Right atrium auricular region (tissue), 2 donors: ENCODE measurements around the gene PDCD2L. TPM values are rescaled to one million over a fixed set of nuclear protein-coding genes. Genes with fewer than 3 reads are reported as not detected.

ENCODE experiments used
- DNase-seq: peaks from one replicate; pipeline ENCODE4 v3.0.0-alpha.2; 2019; ENCODE audit warnings: low spot score
- H3K27ac ChIP-seq, 2 donors: fragments of 200-600 bp; sonication (generic); 1 replicate in 1 of 2; 2 replicates in 1 of 2; pipeline ENCODE4 v1.5.1; 2016 to 2019
- H3K27me3 ChIP-seq, 2 donors: fragments of 200-600 bp; sonication (generic); one replicate each; pipeline versions ENCODE4 v1.5.1 to v1.6.0; 2017 to 2019
- H3K36me3 ChIP-seq: fragments of 200-600 bp; sonication (generic); one replicate; pipeline ENCODE4 v1.5.1; 2016
- H3K4me1 ChIP-seq, 2 donors: fragments of 200-600 bp; sonication (generic); one replicate each; pipeline versions ENCODE4 v1.5.1 to v1.6.0; 2017 to 2019
- H3K4me3 ChIP-seq, 2 donors: fragments of 200-600 bp; sonication (generic); 1 replicate in 1 of 2; 2 replicates in 1 of 2; pipeline ENCODE4 v1.5.1; 2017 to 2019; ENCODE audit warnings: mild to moderate bottlenecking in 1 of 2, moderate library complexity in 1 of 2
- H3K9me3 ChIP-seq, 2 donors: fragments of 200-600 bp; sonication (generic); one replicate each; pipeline ENCODE4 v1.5.1; 2019
- total RNA-seq, 2 donors: library from RNA; depleted of rRNA; stranded (reverse); fragments of >200 nt; gene quantifications; one replicate each; pipeline ENCODE4 v1.1.0, GENCODE V29; 2016
- TF ChIP-seq, protein P1 (sequence below), 2 donors: fragments of 200-600 bp; sonication (generic); IDR thresholded peaks; one replicate each; pipeline ENCODE4 v1.5.1; 2019; ENCODE audit warnings: antibody characterized with exemption in 2 of 2

Gene PDCD2L
- total RNA-seq, 2 donors from 2014 or later: 9.5 to 14.0 TPM

DNA sequence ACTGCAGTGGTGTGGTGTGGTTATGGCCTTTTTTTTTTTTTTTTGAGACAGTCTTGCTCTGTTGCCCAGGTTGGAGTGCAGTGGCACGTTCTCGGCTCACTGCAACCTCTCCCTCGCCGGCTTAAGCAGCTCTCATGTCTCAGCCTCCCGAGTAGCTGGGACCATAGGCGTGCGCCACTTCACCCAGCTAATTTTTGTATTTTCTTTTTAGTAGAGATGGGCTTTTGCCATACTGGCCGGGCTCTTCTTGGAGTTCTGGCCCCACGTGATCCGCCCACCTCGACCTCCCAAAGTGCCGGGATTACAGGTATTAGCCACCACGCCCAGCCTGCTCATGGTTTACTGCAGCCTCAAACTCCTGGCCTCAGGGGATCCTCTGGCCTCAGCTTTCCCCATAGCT is 7.0 kb downstream of the PDCD2L start:
- no peak overlapping the region for H3K4me3 ChIP-seq
- TF ChIP-seq, protein P1, sequence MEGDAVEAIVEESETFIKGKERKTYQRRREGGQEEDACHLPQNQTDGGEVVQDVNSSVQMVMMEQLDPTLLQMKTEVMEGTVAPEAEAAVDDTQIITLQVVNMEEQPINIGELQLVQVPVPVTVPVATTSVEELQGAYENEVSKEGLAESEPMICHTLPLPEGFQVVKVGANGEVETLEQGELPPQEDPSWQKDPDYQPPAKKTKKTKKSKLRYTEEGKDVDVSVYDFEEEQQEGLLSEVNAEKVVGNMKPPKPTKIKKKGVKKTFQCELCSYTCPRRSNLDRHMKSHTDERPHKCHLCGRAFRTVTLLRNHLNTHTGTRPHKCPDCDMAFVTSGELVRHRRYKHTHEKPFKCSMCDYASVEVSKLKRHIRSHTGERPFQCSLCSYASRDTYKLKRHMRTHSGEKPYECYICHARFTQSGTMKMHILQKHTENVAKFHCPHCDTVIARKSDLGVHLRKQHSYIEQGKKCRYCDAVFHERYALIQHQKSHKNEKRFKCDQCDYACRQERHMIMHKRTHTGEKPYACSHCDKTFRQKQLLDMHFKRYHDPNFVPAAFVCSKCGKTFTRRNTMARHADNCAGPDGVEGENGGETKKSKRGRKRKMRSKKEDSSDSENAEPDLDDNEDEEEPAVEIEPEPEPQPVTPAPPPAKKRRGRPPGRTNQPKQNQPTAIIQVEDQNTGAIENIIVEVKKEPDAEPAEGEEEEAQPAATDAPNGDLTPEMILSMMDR (IDR thresholded peaks at IDR 0.05): no peak
- peaks cover 43% of the 10 kb centered on the region for H3K36me3 ChIP-seq
- no peaks in the 10 kb centered on the region for H3K27me3 ChIP-seq
- H3K4me1 ChIP-seq: no peaks in the 10 kb centered on the region
- H3K27ac ChIP-seq: no peak overlapping the region
- DNase-seq: no peak
- no peaks in the 10 kb centered on the region for H3K9me3 ChIP-seq

DNA sequence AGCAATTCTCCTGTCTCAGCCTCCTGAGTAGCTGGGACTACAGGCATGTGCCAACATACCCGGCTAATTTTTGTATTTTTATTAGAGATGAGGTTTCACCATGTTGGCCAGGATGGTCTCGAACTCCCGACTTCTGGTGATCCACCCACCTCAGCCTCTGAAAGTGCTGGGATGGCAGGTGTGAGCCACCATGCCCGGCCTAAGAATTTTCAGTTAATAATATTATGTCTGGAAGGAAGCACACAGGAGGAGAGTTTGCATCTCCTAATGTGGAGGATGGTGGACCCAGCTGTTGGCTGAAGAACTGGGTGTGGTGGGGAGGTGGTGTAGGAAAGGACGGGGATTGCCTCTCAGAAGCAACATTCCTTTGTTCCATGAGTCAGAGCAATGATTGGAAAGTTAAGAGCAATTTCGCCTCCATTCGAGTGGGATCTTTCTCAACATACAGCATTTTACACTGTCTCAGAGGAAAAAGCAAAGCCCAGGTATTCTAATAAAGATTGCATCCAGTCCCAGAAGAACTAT is 11.9 kb downstream of the PDCD2L start:
- H3K27me3 ChIP-seq: no peaks in the 10 kb centered on the region
- TF ChIP-seq, protein P1 (IDR thresholded peaks at IDR 0.05): no peak
- H3K36me3 ChIP-seq: peaks cover 39% of the 10 kb centered on the region
- H3K4me1 ChIP-seq: no peaks in the 10 kb centered on the region
- no peaks in the 10 kb centered on the region for H3K9me3 ChIP-seq
- DNase-seq: no peak
- H3K27ac ChIP-seq: no peak overlapping the region
- H3K4me3 ChIP-seq: no peak overlapping the region

DNA sequence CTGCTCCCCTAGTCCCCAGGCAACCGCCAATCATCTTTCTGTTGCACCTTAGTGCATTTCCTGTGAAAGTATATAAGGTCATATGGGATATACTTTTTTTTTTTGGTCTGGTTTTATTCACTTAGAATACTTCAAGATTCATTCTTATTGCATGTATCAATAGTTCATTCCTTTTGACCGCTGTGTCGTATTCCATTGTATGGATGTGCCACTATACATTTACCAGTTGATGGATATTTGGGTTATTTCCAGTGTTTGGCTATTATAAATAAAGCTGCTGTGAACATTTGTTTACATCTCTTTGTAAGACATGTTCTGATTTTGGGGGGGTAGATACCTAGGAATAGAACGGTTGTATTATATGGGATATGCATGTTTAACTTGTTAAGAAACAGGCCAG is 14.1 kb downstream of the PDCD2L start:
- H3K36me3 ChIP-seq: peaks cover 27% of the 10 kb centered on the region
- TF ChIP-seq, protein P1 (IDR thresholded peaks at IDR 0.05): no peak
- DNase-seq: no peak

DNA sequence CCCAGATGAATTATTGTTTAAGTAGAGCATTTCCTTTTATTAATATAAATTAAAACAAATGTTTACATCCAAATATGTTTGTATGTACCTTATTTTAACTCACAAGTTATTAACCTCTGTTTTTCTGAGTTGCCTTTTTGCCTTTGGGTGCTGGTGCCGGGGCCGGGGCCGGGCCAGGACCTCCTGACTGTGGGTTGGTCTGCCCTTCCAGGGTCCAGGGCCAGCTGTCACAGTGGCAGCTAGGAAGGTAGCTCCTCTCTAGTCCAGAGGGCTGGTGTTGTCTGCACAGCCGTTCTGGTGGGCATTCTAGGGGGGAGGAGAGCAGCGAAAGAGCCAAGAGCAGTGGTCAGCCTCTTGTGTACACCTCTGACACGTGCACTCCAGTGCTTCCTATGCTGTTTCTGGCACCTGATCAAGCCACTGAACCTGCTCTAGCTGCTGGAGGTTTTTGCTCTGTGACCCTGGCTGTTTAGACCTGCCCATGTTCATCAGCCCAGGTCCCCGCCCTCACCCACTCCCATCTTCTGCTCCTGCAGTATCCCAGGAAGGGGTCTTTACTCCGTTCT is 22.0 kb downstream of the PDCD2L start:
- Histone ChIP-seq H3K36me3 (no peaks in the 10 kb centered on the region), H3K4me1 (peaks cover 0 to 26% of the 10 kb centered on the region in 2 donors), H3K4me3 (no peak overlapping the region), H3K27me3 (no peaks in the 10 kb centered on the region), H3K9me3 (no peaks in the 10 kb centered on the region), H3K27ac (no peak overlapping the region)
- TF ChIP-seq, protein P1 (IDR thresholded peaks at IDR 0.05): no peak
- no peak for DNase-seq

More for the DNA sequence above, 14.1 kb downstream of the PDCD2L start:
- Histone ChIP-seq H3K4me3 (no peak overlapping the region), H3K27ac (no peak overlapping the region), H3K4me1 (no peaks in the 10 kb centered on the region), H3K27me3 (no peaks in the 10 kb centered on the region), H3K9me3 (no peaks in the 10 kb centered on the region)

DNA sequence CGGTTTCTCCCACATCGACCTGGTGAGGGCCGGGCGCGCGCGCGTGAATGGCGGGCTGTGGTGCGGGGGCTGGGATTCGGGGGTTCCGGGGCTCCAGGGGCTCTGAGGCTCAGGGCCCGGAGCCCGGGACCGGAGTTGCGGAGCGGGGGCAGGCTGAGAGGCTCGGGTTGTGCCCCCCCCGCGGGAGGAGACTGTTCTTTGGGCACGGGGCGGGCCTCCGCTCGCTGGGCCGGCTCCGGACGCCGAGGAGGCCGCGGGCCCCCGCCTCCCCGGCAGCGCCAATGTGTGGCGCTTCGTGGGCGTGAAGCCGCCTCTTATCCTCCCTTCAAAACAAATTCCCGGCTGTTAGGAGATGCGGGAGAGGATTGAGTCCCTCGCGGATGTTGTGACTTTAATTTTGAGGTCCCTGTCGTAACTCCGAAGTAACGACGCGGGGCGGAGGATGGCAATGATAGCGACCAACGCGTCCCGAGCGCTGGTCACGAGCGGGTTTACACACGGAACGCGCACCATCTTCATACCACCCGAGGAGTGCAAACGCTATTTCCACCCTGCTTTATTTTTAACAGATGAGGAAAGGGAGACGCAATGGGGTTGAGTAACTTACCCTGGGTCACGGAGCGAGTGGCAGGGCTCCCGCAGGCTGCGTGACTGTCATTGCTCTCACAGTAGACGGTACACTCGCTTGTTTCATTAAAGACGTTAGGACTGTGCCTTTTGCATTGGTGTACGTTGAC is 24.5 kb downstream of the PDCD2L start:
- H3K4me1 ChIP-seq: peaks cover 0 to 47% of the 10 kb centered on the region in 2 donors
- DNase-seq: no peak

More for the DNA sequence above, 24.5 kb downstream of the PDCD2L start:
- TF ChIP-seq, protein P1 (IDR thresholded peaks at IDR 0.05): no peak
- Histone ChIP-seq H3K4me3 (peak overlapping the region; percentile 90 to 96), H3K27me3 (no peaks in the 10 kb centered on the region), H3K36me3 (no peaks in the 10 kb centered on the region), H3K9me3 (no peaks in the 10 kb centered on the region), H3K27ac (peak overlapping the region; percentile 91 to 97)
